Measurements from ENCODE around the gene DCLK2.

DCLK2 gene

DNA sequence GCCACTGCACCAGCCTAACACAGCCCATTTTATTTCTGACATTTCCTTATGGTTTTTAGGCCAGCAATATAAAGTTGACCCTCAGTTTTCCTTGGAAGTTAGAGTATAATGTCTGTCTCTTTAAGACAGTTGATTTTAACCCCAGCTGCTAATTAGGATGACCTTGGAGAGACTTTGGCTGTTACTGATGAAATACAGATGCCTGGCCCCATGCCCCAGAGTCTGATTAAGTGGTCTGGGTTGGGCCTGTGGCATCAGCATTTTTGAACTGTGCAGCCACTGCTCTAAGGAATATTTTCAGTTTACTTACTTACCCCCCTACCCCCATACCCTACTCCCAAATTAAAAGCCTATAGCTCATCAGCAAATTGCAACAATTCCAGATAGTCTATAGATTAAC is 85.8 kb downstream of the DCLK2 start:
- Histone ChIP-seq H3K4me3 (ENCODE audit: low read depth, low read length) (no peak overlapping the region), H3K27ac (no peak overlapping the region), H3K36me3 (replicated peaks) (no peaks in the 10 kb centered on the region), H3K27me3 (replicated peaks) (no peaks in the 10 kb centered on the region)
- in situ Hi-C loops (cut with HindIII; ENCODE audit: low pct_ligation_motif_present, low sequenced_read_pairs) = no loop called here
- no peak for DNase-seq
- TF ChIP-seq, protein P1, sequence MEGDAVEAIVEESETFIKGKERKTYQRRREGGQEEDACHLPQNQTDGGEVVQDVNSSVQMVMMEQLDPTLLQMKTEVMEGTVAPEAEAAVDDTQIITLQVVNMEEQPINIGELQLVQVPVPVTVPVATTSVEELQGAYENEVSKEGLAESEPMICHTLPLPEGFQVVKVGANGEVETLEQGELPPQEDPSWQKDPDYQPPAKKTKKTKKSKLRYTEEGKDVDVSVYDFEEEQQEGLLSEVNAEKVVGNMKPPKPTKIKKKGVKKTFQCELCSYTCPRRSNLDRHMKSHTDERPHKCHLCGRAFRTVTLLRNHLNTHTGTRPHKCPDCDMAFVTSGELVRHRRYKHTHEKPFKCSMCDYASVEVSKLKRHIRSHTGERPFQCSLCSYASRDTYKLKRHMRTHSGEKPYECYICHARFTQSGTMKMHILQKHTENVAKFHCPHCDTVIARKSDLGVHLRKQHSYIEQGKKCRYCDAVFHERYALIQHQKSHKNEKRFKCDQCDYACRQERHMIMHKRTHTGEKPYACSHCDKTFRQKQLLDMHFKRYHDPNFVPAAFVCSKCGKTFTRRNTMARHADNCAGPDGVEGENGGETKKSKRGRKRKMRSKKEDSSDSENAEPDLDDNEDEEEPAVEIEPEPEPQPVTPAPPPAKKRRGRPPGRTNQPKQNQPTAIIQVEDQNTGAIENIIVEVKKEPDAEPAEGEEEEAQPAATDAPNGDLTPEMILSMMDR (IDR thresholded peaks at IDR 0.05; ENCODE audit: low read depth, low read length, missing control alignments) = no peak

DNA sequence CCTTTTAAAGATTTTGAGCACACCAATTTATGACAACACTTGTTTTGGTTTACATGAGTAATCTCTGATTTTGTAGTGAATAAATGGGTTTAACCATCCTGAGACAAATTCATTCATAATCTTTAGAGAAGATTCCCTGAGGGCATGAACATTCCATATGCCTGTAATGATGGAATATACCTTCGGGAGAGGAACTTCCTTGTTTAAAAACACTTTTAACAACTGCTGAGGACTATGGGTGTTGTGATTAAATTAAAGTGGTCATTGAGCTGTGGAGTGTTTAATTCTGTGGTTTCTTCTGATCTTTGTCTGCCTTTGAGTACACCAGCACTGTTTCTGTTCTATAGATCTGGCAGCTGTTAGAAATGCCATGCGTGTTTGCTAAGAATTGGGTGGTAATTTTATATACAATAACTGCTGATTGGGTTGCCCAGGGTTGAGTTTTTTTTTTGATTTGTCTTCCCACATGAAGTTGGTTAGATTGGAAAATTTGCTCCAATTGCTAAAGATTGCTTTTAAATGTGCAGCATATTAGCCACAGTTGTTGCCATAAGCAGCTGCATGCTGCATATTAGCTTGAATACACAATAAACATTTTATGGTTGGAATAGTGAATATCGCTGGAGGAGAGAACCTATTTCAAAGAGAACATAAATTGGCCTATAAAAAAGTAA is 86.8 kb downstream of the DCLK2 start:
- Histone ChIP-seq H3K4me3 (ENCODE audit: low read depth, low read length) (no peak overlapping the region), H3K27me3 (replicated peaks) (no peaks in the 10 kb centered on the region), H3K36me3 (replicated peaks) (no peaks in the 10 kb centered on the region), H3K27ac (no peak overlapping the region)
- no peak for DNase-seq
- TF ChIP-seq, protein P1 (IDR thresholded peaks at IDR 0.05; ENCODE audit: low read depth, low read length, missing control alignments) = no peak
- in situ Hi-C loops (cut with HindIII; ENCODE audit: low pct_ligation_motif_present, low sequenced_read_pairs) = no loop called here

DNA sequence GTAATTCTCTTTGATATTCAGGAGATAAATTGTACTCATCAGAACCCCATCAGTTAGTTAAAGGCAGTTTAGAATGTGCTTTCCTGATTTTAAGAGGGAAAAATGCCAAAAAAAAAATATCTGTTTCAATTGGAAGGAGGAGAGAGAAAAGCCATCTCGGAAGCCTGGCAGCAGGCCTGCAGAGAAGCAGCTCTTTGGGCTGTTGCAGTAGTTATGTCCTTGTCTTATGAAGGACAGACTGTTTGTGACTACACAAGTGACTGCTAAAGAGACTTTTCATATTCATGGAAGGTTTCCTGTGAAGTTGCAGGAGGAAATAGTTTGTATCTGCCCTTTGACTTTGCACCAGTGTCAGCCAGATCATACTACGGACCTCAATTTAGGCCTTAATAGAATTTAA is 88.8 kb downstream of the DCLK2 start:
- in situ Hi-C loops (cut with HindIII; ENCODE audit: low pct_ligation_motif_present, low sequenced_read_pairs) = no loop called here
- no peak overlapping the region for H3K4me3 ChIP-seq (ENCODE audit: low read depth, low read length)
- no peaks in the 10 kb centered on the region for H3K36me3 ChIP-seq (replicated peaks)
- H3K27me3 ChIP-seq (replicated peaks) = no peaks in the 10 kb centered on the region
- no peak for DNase-seq
- H3K27ac ChIP-seq = no peak overlapping the region
- TF ChIP-seq, protein P1 (IDR thresholded peaks at IDR 0.05; ENCODE audit: low read depth, low read length, missing control alignments) = no peak

DNA sequence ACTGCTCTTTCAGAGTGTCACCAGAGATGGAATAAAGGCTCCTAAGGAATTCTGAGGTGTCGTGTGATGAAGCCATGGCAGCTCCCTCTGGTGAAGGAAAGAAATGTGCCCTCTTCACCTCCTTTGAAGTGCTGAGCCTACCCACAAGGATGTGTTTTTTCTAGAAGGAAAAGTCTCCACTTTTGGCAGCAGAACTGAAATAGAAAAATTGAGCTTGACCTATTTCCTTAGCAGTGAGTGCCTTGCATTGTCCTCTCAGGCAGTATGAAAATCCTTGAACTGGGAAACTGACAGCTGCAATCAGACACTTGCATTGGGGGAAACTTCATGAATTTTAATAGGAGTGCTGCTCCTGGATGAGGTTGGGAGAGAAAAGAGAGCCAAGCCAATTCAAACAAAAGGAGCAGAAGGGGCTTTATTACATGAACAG is 95.2 kb downstream of the DCLK2 start:
- Histone ChIP-seq H3K27ac (no peak overlapping the region), H3K27me3 (replicated peaks) (no peaks in the 10 kb centered on the region), H3K4me3 (ENCODE audit: low read depth, low read length) (no peak overlapping the region), H3K36me3 (replicated peaks) (no peaks in the 10 kb centered on the region)
- TF ChIP-seq, protein P1 (IDR thresholded peaks at IDR 0.05; ENCODE audit: low read depth, low read length, missing control alignments) = no peak
- DNase-seq = no peak
- in situ Hi-C loops (cut with HindIII; ENCODE audit: low pct_ligation_motif_present, low sequenced_read_pairs) = no loop called here

DNA sequence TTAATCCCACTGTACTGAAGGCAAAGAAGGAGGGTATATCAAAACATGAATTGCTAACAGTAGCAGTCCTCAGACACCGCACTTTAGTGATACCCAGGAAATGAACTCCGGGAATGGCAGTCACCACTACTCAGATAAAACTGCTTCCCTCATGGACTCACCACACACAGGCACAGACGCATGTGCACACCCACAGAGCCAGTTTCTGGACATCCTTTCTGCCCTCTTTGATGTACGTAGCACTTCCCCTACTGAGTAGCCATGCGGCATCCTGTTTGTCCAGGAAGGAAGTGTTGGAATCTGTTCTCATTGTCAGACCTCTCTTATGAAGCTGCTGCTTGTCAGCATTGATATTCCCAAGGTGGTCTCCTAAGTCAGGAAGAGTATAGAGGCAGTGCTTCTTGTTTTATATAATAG is 95.7 kb downstream of the DCLK2 start:
- in situ Hi-C loops (cut with HindIII; ENCODE audit: low pct_ligation_motif_present, low sequenced_read_pairs) = no loop called here
- Histone ChIP-seq H3K4me3 (ENCODE audit: low read depth, low read length) (no peak overlapping the region), H3K27me3 (replicated peaks) (no peaks in the 10 kb centered on the region), H3K27ac (no peak overlapping the region), H3K36me3 (replicated peaks) (no peaks in the 10 kb centered on the region)
- TF ChIP-seq, protein P1 (IDR thresholded peaks at IDR 0.05; ENCODE audit: low read depth, low read length, missing control alignments) = no peak
- peak; percentile 22 for DNase-seq

DNA sequence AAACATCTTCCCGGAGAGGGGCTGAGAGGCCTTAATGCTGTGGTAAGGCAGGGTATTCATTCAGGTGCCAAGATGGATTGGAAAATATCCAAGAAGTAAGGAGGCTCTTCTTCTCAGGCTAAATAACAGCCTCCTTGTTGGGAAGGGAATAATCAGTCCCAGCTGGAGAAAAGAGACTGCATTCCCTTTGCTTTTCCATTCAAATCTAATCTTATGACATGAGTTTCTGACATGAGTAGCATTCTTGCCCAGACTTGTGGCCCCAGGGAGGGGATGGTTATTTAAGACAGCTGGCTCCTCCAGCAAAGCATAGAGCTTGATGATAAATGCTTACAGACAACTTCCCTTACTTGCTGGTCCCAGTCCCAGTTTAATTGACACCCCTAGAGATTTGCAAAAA is 98.3 kb downstream of the DCLK2 start:
- TF ChIP-seq, protein P1 (IDR thresholded peaks at IDR 0.05; ENCODE audit: low read depth, low read length, missing control alignments) = no peak
- Histone ChIP-seq H3K27ac (no peak overlapping the region), H3K36me3 (replicated peaks) (no peaks in the 10 kb centered on the region), H3K4me3 (ENCODE audit: low read depth, low read length) (no peak overlapping the region), H3K27me3 (replicated peaks) (no peaks in the 10 kb centered on the region)
- in situ Hi-C loops (cut with HindIII; ENCODE audit: low pct_ligation_motif_present, low sequenced_read_pairs) = no loop called here
- DNase-seq = no peak
